Glomerular visceral epithelial cell (primary cell): ENCODE data around the gene GUCD1.

ENCODE experiments used
- DNase-seq: peaks from one replicate; pipeline ENCODE4 v3.0.0-alpha.2; 2016; ENCODE audit errors: extremely low spot score

Gene GUCD1

GRCh38 chr22:24590596-24591173 is 35.7 kb upstream of the GUCD1 start:
- DNase-seq: no peak

- DNase-seq: no peak
These were observed 34.6 kb upstream of the GUCD1 start for GRCh38 chr22:24589518-24590030.

GRCh38 chr22:24588757-24589481 is 34.0 kb upstream of the GUCD1 start:
- no peak for DNase-seq

GRCh38 chr22:24588381-24588756 is 33.4 kb upstream of the GUCD1 start:
- DNase-seq: peak; percentile 27

GRCh38 chr22:24587948-24588347 is 33.0 kb upstream of the GUCD1 start:
- no peak for DNase-seq

GRCh38 chr22:24587251-24587650 is 32.3 kb upstream of the GUCD1 start:
- no peak for DNase-seq

GRCh38 chr22:24585927-24586546 is 31.1 kb upstream of the GUCD1 start:
- DNase-seq: no peak

GRCh38 chr22:24585461-24585860 is 30.5 kb upstream of the GUCD1 start:
- no peak for DNase-seq

- no peak for DNase-seq
These were observed 30.0 kb upstream of the GUCD1 start for GRCh38 chr22:24584871-24585411.

GRCh38 chr22:24584166-24584790 is 29.3 kb upstream of the GUCD1 start:
- no peak for DNase-seq

GRCh38 chr22:24583221-24584165 is 28.6 kb upstream of the GUCD1 start:
- peak; percentile 75 for DNase-seq

- no peak for DNase-seq
These were observed 27.3 kb upstream of the GUCD1 start for GRCh38 chr22:24582056-24582814.

- peak; percentile 27 for DNase-seq
These were observed 25.3 kb upstream of the GUCD1 start for GRCh38 chr22:24580276-24580675.

GRCh38 chr22:24579258-24579601 is 24.3 kb upstream of the GUCD1 start:
- DNase-seq: no peak

- no peak for DNase-seq
These were observed 23.7 kb upstream of the GUCD1 start for GRCh38 chr22:24578355-24579257.

GRCh38 chr22:24576778-24577177 is 21.8 kb upstream of the GUCD1 start:
- DNase-seq: no peak

GRCh38 chr22:24571266-24571665 is 16.3 kb upstream of the GUCD1 start:
- DNase-seq: no peak

- no peak for DNase-seq
These were observed 12.7 kb upstream of the GUCD1 start for GRCh38 chr22:24567668-24568067.

GRCh38 chr22:24566899-24567511 is 12.1 kb upstream of the GUCD1 start:
- DNase-seq: no peak
